Thymus (tissue), 11 donors: ENCODE measurements around the gene MYL7. TPM values are rescaled to one million over a fixed set of nuclear protein-coding genes. Genes with fewer than 3 reads are reported as not detected.
"Not testable (repeated sequence)": the region's sequence is repeated elsewhere in the genome, so short reads cannot be mapped to it uniquely, and the experiment has no call there.

Experiments
- DNase-seq, 9 donors: peaks; one replicate each; pipeline ENCODE4 v3.0.0-alpha.2; 2013; ENCODE audit warnings: low spot score in 9 of 9, low read depth in 6 of 9, missing footprints in 1 of 9
- H3K27ac ChIP-seq, 2 donors: one replicate each; pipeline ENCODE4 v1.5.1; 2013; ENCODE audit warnings: control low read depth in 1 of 2, low read depth in 1 of 2, low read length in 1 of 2, mild to moderate bottlenecking in 1 of 2, moderate library complexity in 1 of 2
- H3K27me3 ChIP-seq, 2 donors: one replicate each; pipeline ENCODE4 v1.5.1; 2013; ENCODE audit warnings: low read length in 1 of 2; ENCODE audit not compliant: control insufficient read depth in 2 of 2, insufficient read depth in 1 of 2
- H3K36me3 ChIP-seq, 2 donors: one replicate each; pipeline ENCODE4 v1.5.1; 2013; ENCODE audit warnings: low read length in 1 of 2, mild to moderate bottlenecking in 1 of 2, moderate library complexity in 1 of 2; ENCODE audit not compliant: control insufficient read depth in 2 of 2, insufficient read depth in 2 of 2
- H3K4me1 ChIP-seq, 2 donors: one replicate each; pipeline ENCODE4 v1.5.1; 2013; ENCODE audit warnings: low read length in 2 of 2; ENCODE audit not compliant: control insufficient read depth in 2 of 2, insufficient read depth in 2 of 2
- H3K4me3 ChIP-seq, 2 donors: one replicate each; pipeline ENCODE4 v1.5.1; 2013; ENCODE audit warnings: low read length in 2 of 2, control low read depth in 1 of 2, mild to moderate bottlenecking in 1 of 2
- H3K9me3 ChIP-seq, 2 donors: one replicate each; pipeline ENCODE4 v1.5.1; 2013; ENCODE audit warnings: low read length in 1 of 2, mild to moderate bottlenecking in 1 of 2; ENCODE audit not compliant: control insufficient read depth in 2 of 2, insufficient read depth in 1 of 2
- WGBS: extraction: QIAGEN DNeasy Blood & Tissue Kit; methylation state at CpG from one replicate; pipeline ENCODE4 v1.1.7; 2013; 5-methylcytosine and 5-hydroxymethylcytosine counted together
- polyA plus RNA-seq: library from polyadenylated mRNA; stranded (reverse); fragments of 200-250 nt; gene quantifications from one replicate; pipeline ENCODE4 v1.2.3, GENCODE V29; 2013
- total RNA-seq: library from RNA; stranded (reverse); fragments of 120-200 nt; gene quantifications from one replicate; pipeline ENCODE4 v1.2.4, GENCODE V29; 2013
- donor health status: healthy.

The MYL7 gene
- total and polyA plus RNA-seq, 2 donors = 0.57 to 0.73 TPM

DNA sequence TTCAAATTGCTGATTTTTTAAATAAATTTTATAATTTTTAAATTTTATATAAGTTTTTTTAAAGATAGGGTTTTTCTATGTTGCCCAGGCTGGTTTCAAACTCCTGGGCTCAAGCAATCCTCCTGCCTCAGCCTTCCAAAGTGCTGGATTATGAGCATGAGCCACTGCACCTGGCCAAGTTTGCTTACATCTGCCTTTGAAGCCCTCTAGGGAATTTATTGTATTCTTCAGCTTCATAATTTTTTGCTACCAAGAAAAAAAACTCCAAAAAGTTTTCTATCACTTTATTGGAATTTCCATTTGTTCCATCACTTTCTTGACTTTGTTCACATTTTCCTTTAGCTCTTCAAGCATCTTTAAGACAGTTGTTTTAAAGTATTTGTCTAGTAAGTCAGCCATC lies 14.0 kb downstream of the MYL7 start:
- no peaks in the 10 kb centered on the region for H3K27me3 ChIP-seq
- H3K27ac ChIP-seq = no peak overlapping the region
- peaks cover 22 to 48% of the 10 kb centered on the region in 2 donors for H3K4me1 ChIP-seq
- H3K9me3 ChIP-seq = peaks cover 0 to 21% of the 10 kb centered on the region in 2 donors
- no peaks in the 10 kb centered on the region for H3K36me3 ChIP-seq
- DNase-seq = no peak
- no peak overlapping the region for H3K4me3 ChIP-seq

DNA sequence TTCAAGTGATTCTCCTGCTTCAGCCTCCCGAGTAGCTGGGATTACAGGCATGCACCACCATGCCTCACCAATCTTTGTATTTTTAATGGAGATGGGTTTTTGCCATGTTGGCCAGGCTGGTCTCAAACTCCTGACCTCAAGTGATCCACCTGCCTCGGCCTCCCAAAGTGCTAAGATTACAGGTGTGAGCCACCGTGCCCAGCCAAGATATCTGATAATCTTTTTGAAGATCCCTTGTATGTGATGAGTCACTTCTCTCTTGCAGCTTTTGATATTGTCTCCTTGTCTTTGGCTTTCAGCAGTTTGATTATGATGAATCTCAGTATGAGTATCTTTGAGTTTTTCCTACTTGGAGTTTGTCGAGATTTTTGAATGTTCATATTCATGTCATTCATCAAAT lies 14.6 kb downstream of the MYL7 start:
- not testable (repeated sequence) for H3K27me3 ChIP-seq, H3K27ac ChIP-seq, H3K36me3 ChIP-seq, DNase-seq, H3K4me3 ChIP-seq
- WGBS = 97% methylated on average over 4 of the region's 4 CpGs
- peaks cover 18 to 48% of the 10 kb centered on the region in 2 donors for H3K4me1 ChIP-seq
- H3K9me3 ChIP-seq = peaks cover 0 to 21% of the 10 kb centered on the region in 2 donors

DNA sequence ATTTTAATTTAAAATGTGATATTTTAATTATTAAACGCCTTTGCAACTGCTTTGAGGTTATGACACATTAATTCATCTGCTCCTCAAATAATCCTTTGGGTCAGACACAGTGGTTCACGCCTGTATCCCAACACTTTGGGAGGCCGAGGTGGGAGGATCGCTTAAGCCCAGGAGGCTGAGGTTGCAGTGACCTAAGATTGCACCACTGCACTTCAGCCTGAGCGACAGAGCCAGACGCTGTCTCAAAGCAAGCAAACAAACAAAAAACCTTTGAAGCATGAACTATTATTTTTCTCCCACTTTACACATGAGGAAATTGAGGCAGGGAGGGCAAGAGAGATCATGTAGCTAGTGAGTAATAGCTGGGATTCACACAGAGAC lies 16.3 kb downstream of the MYL7 start:
- no peak for DNase-seq
- H3K4me1 ChIP-seq = peaks cover 8 to 34% of the 10 kb centered on the region in 2 donors
- 96% methylated on average over 6 of the region's 6 CpGs for WGBS
- H3K27ac ChIP-seq = no peak overlapping the region
- no peaks in the 10 kb centered on the region for H3K27me3 ChIP-seq
- no peak overlapping the region for H3K4me3 ChIP-seq
- H3K9me3 ChIP-seq = peaks cover 0 to 21% of the 10 kb centered on the region in 2 donors
- peaks cover 5 to 18% of the 10 kb centered on the region in 2 donors for H3K36me3 ChIP-seq

DNA sequence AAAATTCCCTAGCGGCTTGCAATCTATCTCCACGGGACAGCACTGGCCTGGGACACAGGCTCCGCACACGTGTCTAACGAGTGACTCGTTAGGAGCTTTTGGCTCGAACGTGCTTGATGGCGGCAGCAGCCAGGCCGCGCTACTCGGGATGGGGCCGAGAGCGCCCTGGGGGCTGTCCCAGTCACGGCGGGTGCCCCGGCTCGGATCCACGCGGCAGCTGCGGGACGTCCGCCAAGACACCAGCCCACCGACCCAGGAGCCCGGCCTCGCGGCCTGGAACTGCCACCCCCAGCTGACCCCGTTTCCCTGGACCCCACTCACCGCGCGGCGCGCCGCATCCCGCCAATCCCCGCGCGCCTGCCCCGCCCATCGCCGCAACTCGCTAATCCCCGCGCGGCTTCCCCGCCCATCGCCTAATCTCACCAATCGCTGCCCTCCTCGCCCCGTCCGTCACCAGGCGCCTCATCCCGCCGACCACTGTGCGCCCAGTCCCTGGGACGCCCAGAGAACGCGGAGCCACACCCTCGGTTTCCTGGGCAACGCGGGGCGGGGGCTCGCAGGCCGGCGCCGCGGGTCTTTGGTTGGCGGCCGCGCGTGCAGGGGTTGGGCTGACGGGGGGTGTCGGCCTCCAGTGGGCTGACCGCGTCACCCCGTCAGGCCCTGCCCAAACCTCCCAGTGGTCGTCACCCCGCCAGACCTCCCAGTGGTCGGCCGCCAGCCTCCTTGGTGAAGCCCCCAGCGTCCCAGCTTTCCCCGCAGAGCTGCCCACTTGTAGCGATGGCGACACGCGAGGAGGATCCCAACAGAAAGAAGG lies 17.7 kb downstream of the MYL7 start, which contains the start of gene POLD2:
Gene POLD2 (minus strand): TSS at position 359 of the 814 bp plus-strand sequence. CDS start 1,495 bp downstream, outside the sequence.
- Histone ChIP-seq H3K4me1 (peaks cover 8 to 26% of the 10 kb centered on the region in 2 donors), H3K36me3 (peaks cover 5 to 28% of the 10 kb centered on the region in 2 donors), H3K4me3 (peak within 1 kb of the TSS; percentile 75 to 85), H3K9me3 (peaks cover 0 to 18% of the 10 kb centered on the region in 2 donors), H3K27ac (peak within 1 kb of the TSS; percentile 71 to 79), H3K27me3 (no peaks in the 10 kb centered on the region)
- WGBS = under 1% methylated on average over 86 of the region's 86 CpGs
- peak; percentile 82 to 97 (median 94) for DNase-seq

GRCh38 chr7:44122529-44122928 lies 18.6 kb downstream of the MYL7 start:
- WGBS = 63% methylated on average over 1 of the region's 1 CpG
- H3K4me3 ChIP-seq = peak overlapping the region; percentile 69 to 85
- peaks cover 8 to 26% of the 10 kb centered on the region in 2 donors for H3K4me1 ChIP-seq
- DNase-seq = no peak
- H3K36me3 ChIP-seq = peaks cover 11 to 36% of the 10 kb centered on the region in 2 donors
- H3K27ac ChIP-seq = no peak overlapping the region
- H3K9me3 ChIP-seq = peaks cover 0 to 10% of the 10 kb centered on the region in 2 donors
- no peaks in the 10 kb centered on the region for H3K27me3 ChIP-seq

DNA sequence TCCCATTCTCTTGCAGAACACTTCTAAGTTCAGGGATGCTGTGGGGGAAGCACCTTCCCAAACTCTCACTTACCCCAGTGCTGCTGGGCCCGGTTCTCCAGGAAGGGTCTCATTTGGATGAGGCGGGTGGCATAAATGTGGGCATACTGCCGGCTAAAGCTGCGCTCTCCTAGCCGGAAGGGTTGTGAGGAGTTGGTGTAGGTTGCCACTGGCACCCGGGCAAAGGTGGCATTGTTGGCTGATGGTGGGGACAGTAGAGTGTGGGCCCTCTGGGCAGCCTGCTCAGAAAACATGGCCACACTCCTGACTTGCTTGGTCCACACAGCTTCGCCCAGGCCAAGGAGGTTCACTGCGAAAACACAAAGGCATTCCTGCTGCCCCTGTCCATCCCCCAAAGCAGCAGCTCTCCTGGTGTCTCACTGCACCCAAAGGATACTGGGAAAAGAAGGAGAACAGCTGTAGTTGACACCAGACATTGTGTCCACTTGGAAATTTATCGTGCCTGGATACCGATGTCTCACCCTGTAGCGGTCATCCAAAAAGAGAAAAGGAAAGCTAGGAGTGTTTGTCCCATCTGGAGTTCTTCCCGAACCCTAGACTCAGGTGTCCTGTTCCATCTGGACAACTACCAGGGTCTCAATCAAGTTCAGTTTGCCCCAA lies 19.2 kb downstream of the MYL7 start:
- H3K4me1 ChIP-seq = peaks cover 8 to 26% of the 10 kb centered on the region in 2 donors
- H3K36me3 ChIP-seq = peaks cover 18 to 38% of the 10 kb centered on the region in 2 donors
- H3K27me3 ChIP-seq = no peaks in the 10 kb centered on the region
- H3K27ac ChIP-seq = no peak overlapping the region
- H3K9me3 ChIP-seq = peaks cover 0 to 4% of the 10 kb centered on the region in 2 donors
- WGBS = 98% methylated on average over 12 of the region's 12 CpGs
- H3K4me3 ChIP-seq = peak overlapping the region in 1 of 2 donors; percentile 69
- DNase-seq = no peak

DNA sequence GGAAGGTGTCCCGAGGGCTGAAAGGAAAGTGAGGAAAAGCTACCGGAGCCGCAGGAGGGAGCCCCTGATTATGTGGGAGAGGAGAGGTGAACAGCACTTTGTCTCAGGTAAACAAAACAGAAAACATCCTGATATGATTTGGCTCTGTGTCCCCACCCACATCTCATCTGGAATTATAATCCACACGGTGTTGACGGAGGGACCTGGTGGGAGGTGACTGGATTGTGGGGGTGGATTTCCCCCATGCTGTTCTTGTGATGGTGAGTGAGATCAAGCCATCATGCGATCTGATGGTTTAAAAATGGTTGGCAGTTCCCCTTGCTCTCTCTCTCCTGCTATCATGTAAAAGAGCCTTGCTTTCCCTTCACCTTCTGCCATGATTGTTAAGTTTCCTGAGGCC lies 20.7 kb downstream of the MYL7 start:
- 98% methylated on average over 6 of the region's 6 CpGs for WGBS
- Histone ChIP-seq H3K36me3 (peaks cover 28 to 53% of the 10 kb centered on the region in 2 donors), H3K27me3 (no peaks in the 10 kb centered on the region)

DNA sequence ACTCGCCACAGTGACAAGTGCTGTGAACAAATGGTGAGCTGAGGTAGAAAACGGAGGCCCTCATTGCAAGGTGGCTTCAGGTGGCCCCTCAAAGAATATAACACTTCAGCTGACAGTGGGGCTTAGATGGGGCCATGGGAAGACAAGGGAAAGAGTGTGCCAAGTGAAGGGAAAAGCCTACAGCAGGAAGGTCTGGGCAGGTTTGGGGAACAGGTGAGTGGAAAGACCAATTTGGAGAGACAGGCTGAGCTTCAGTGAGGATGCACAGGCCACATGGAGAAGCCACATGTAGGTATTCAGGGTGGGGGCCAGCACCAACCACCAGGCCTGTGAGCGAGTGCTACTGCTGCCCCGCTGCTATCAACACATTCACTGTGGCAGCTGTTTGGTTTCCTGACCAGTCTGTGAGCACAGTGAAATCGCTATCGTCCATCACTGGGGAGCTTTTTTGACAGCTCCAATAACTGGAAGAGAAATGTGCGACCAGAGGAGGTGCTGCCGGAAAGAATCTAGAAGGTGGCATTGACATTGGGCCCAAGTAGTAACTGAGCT lies 21.2 kb downstream of the MYL7 start:
- Histone ChIP-seq H3K4me3 (no peak overlapping the region), H3K4me1 (peaks cover 8 to 26% of the 10 kb centered on the region in 2 donors), H3K27me3 (no peaks in the 10 kb centered on the region), H3K9me3 (peaks cover 0 to 4% of the 10 kb centered on the region in 2 donors), H3K27ac (no peak overlapping the region), H3K36me3 (peaks cover 33 to 57% of the 10 kb centered on the region in 2 donors)
- no peak for DNase-seq
- WGBS = 98% methylated on average over 8 of the region's 8 CpGs

More for the DNA sequence above, 20.7 kb downstream of the MYL7 start:
- no peak overlapping the region for H3K4me3 ChIP-seq
- peaks cover 8 to 26% of the 10 kb centered on the region in 2 donors for H3K4me1 ChIP-seq
- no peak for DNase-seq
- peaks cover 0 to 4% of the 10 kb centered on the region in 2 donors for H3K9me3 ChIP-seq
- no peak overlapping the region for H3K27ac ChIP-seq
